Liver (tissue), 9 donors: Measurements from ENCODE around the gene C4orf33. TPM values are rescaled to one million over a fixed set of nuclear protein-coding genes. Genes with fewer than 3 reads are reported as not detected.

Source experiments
- DNase-seq: peaks from one replicate; pipeline ENCODE4 v3.0.0-alpha.2; 2017; ENCODE audit warnings: low spot score
- H3K27ac ChIP-seq, 2 donors: one replicate each; pipeline ENCODE4 v1.7.0; 2013; ENCODE audit warnings: inconsistent platforms in 2 of 2, low read length in 2 of 2, control low read depth in 1 of 2, low read depth in 1 of 2, mild to moderate bottlenecking in 1 of 2
- H3K27me3 ChIP-seq, 4 donors: one replicate each; pipeline versions ENCODE4 v1.6.1 to v1.7.0; 2013; ENCODE audit warnings: low read length in 3 of 4, inconsistent platforms in 1 of 4, mild to moderate bottlenecking in 1 of 4, moderate library complexity in 1 of 4; ENCODE audit not compliant: control insufficient read depth in 4 of 4, insufficient read depth in 4 of 4
- H3K36me3 ChIP-seq, 4 donors: one replicate each; pipeline versions ENCODE4 v1.6.1 to v1.7.0; 2013; ENCODE audit warnings: low read length in 3 of 4, mild to moderate bottlenecking in 3 of 4, low read depth in 1 of 4, moderate library complexity in 1 of 4; ENCODE audit not compliant: control insufficient read depth in 4 of 4, insufficient read depth in 3 of 4
- H3K4me1 ChIP-seq, 4 donors: one replicate each; pipeline versions ENCODE4 v1.6.1 to v1.7.0; 2013; ENCODE audit warnings: low read length in 3 of 4, mild to moderate bottlenecking in 3 of 4, moderate library complexity in 1 of 4; ENCODE audit not compliant: control insufficient read depth in 4 of 4, insufficient read depth in 4 of 4
- H3K4me3 ChIP-seq, 3 donors: one replicate each; pipeline versions ENCODE4 v1.6.1 to v1.7.0; 2013; ENCODE audit warnings: low read length in 3 of 3, control low read depth in 1 of 3, low read depth in 1 of 3, mild to moderate bottlenecking in 1 of 3
- H3K9ac ChIP-seq, 2 donors: one replicate each; pipeline ENCODE4 v1.7.0; 2013; ENCODE audit warnings: low read length in 2 of 2, mild to moderate bottlenecking in 2 of 2, moderate library complexity in 2 of 2, control low read depth in 1 of 2, low read depth in 1 of 2
- H3K9me3 ChIP-seq, 4 donors: one replicate each; pipeline versions ENCODE4 v1.6.1 to v1.7.0; 2013; ENCODE audit warnings: low read length in 3 of 4; ENCODE audit not compliant: control insufficient read depth in 4 of 4
- ATF3 ChIP-seq: IDR thresholded peaks from 2 replicates; pipeline ENCODE4 v1.6.1; 2016; ENCODE audit warnings: antibody characterized with exemption
- CTCF ChIP-seq: fragments of 150-350 bp; IDR thresholded peaks from 2 replicates; pipeline ENCODE4 v1.5.1; 2017; ENCODE audit warnings: improper control_type of control experiment, low read depth, low read length; ENCODE audit not compliant: missing input control
- EGR1 ChIP-seq, 2 donors: IDR thresholded peaks; 2 replicates each; pipeline ENCODE4 v1.6.1; 2016 to 2018; ENCODE audit warnings: antibody characterized with exemption in 2 of 2, low read depth in 2 of 2
- FOXA1 ChIP-seq: IDR thresholded peaks from 2 replicates; pipeline ENCODE4 v1.6.1; 2016; ENCODE audit warnings: antibody characterized with exemption
- FOXA2 ChIP-seq: IDR thresholded peaks from 2 replicates; pipeline ENCODE4 v1.6.1; 2016; ENCODE audit warnings: antibody characterized with exemption
- GABPA ChIP-seq, 2 donors: IDR thresholded peaks in 1 of 2; conservative IDR thresholded peaks in 1 of 2; 2 replicates each; pipeline ENCODE4 v1.6.1; 2016; ENCODE audit warnings: antibody characterized with exemption in 2 of 2, mild to moderate bottlenecking in 1 of 2, moderate library complexity in 1 of 2
- HNF4A ChIP-seq, 2 donors: conservative IDR thresholded peaks; 2 replicates each; pipeline ENCODE4 v1.6.1; 2016; ENCODE audit warnings: antibody characterized with exemption in 2 of 2, mild to moderate bottlenecking in 2 of 2
- HNF4G ChIP-seq: IDR thresholded peaks from 2 replicates; pipeline ENCODE4 v1.6.1; 2016; ENCODE audit warnings: antibody characterized with exemption
- JUND ChIP-seq, 2 donors: IDR thresholded peaks; 2 replicates each; pipeline ENCODE4 v1.6.1; 2016; ENCODE audit warnings: antibody characterized with exemption in 2 of 2
- MAX ChIP-seq: IDR thresholded peaks from 2 replicates; pipeline ENCODE4 v1.6.1; 2016; ENCODE audit warnings: antibody characterized with exemption
- NR2F2 ChIP-seq: IDR thresholded peaks from 2 replicates; pipeline ENCODE4 v1.6.1; 2016; ENCODE audit warnings: antibody characterized with exemption
- RAD21 ChIP-seq, 2 donors: IDR thresholded peaks; 2 replicates each; pipeline ENCODE4 v1.6.1; 2016; ENCODE audit warnings: antibody characterized with exemption in 2 of 2, mild to moderate bottlenecking in 2 of 2
- REST ChIP-seq: IDR thresholded peaks from 2 replicates; pipeline ENCODE4 v1.6.1; 2016; ENCODE audit warnings: antibody characterized with exemption, mild to moderate bottlenecking
- RXRA ChIP-seq, 2 donors: IDR thresholded peaks; 2 replicates each; pipeline ENCODE4 v1.6.1; 2017 to 2018; ENCODE audit warnings: antibody characterized with exemption in 2 of 2, mild to moderate bottlenecking in 1 of 2
- SP1 ChIP-seq: IDR thresholded peaks from 2 replicates; pipeline ENCODE4 v1.6.1; 2018; ENCODE audit warnings: antibody characterized with exemption, mild to moderate bottlenecking
- TAF1 ChIP-seq: conservative IDR thresholded peaks from 2 replicates; pipeline ENCODE4 v1.6.1; 2016; ENCODE audit warnings: antibody characterized with exemption, mild to moderate bottlenecking
- YY1 ChIP-seq: IDR thresholded peaks from 2 replicates; pipeline ENCODE4 v1.6.1; 2016; ENCODE audit warnings: antibody characterized with exemption, mild to moderate bottlenecking
- ZBTB33 ChIP-seq: IDR thresholded peaks from 2 replicates; pipeline ENCODE4 v1.6.1; 2016; ENCODE audit warnings: antibody characterized with exemption
- WGBS: extraction: QIAGEN DNeasy Blood & Tissue Kit; methylation state at CpG from one replicate; pipeline ENCODE4 v1.1.7; 2013; 5-methylcytosine and 5-hydroxymethylcytosine counted together
- polyA plus RNA-seq, 2 donors: library from polyadenylated mRNA; stranded (reverse) in 1 of 2; unstranded in 1 of 2; fragments of 200-250 nt in 1 of 2; fragments of >200 nt in 1 of 2; fragmentation: Nextera tagmentation in 1 of 2; extraction: Ambion mirVana in 1 of 2; gene quantifications; one replicate each; pipeline versions ENCODE4 v1.2.1 to v1.2.3, GENCODE V29; 2013 to 2015
- total RNA-seq, 2 donors: library from RNA; depleted of rRNA; stranded (reverse); fragments of >200 nt; gene quantifications; one replicate each; pipeline ENCODE4 v1.2.3, GENCODE V29; 2014
- donor health status: healthy.
- donor health status: healthy.
- donor health status: healthy.
- donor health status: healthy.
- donor health status: healthy.

Gene C4orf33
- total and polyA plus RNA-seq, 4 donors, result 2.4 to 7.7 (median 4.8) TPM

- Histone ChIP-seq H3K4me3 (no peak overlapping the region), H3K27me3 (no peaks in the 10 kb centered on the region), H3K27ac (no peak overlapping the region), H3K36me3 (no peaks in the 10 kb centered on the region), H3K4me1 (no peaks in the 10 kb centered on the region), H3K9me3 (no peaks in the 10 kb centered on the region), H3K9ac (no peak overlapping the region)
- DNase-seq, result no peak
- WGBS, result 86% methylated on average over 2 of the region's 2 CpGs
- TF ChIP-seq NR2F2 (no peak), SP1 (no peak), EGR1 (IDR thresholded peaks at IDR 0.05; ENCODE audit: low read depth in 2 of 2) (no peak), ATF3 (no peak), GABPA (IDR thresholded peaks at IDR 0.05 in 1 of 2, conservative IDR thresholded peaks at IDR 0.05 in 1 of 2) (no peak), FOXA2 (no peak), ZBTB33 (no peak), MAX (no peak), YY1 (no peak), RAD21 (IDR thresholded peaks at IDR 0.05) (no peak), JUND (IDR thresholded peaks at IDR 0.05) (no peak), RXRA (IDR thresholded peaks at IDR 0.05) (no peak), HNF4G (no peak), TAF1 (no peak), HNF4A (conservative IDR thresholded peaks at IDR 0.05) (no peak)
These were observed 33.2 kb downstream of the C4orf33 start for GRCh38 chr4:129129143-129129542.

- 87% methylated on average over 2 of the region's 2 CpGs for WGBS
- H3K4me1 ChIP-seq, result no peaks in the 10 kb centered on the region
- TF ChIP-seq FOXA1 (no peak), EGR1 (IDR thresholded peaks at IDR 0.05; ENCODE audit: low read depth in 2 of 2) (no peak), NR2F2 (no peak), ATF3 (no peak), GABPA (IDR thresholded peaks at IDR 0.05 in 1 of 2, conservative IDR thresholded peaks at IDR 0.05 in 1 of 2) (no peak), SP1 (no peak), JUND (IDR thresholded peaks at IDR 0.05) (no peak), FOXA2 (no peak), HNF4A (conservative IDR thresholded peaks at IDR 0.05) (no peak), YY1 (no peak), REST (no peak), CTCF (no peak), HNF4G (no peak), ZBTB33 (no peak), RAD21 (IDR thresholded peaks at IDR 0.05) (no peak), TAF1 (no peak)
- no peak overlapping the region for H3K27ac ChIP-seq
- no peaks in the 10 kb centered on the region for H3K36me3 ChIP-seq
- H3K4me3 ChIP-seq, result no peak overlapping the region
- H3K9me3 ChIP-seq, result no peaks in the 10 kb centered on the region
- no peak overlapping the region for H3K9ac ChIP-seq
- DNase-seq, result no peak
- no peaks in the 10 kb centered on the region for H3K27me3 ChIP-seq
These were observed 35.4 kb downstream of the C4orf33 start for GRCh38 chr4:129131343-129131742.
